LNCaP clone FGC (cell line): Measurements from ENCODE around the gene PODXL2.

Source experiments
- DNase-seq: peaks from one replicate; pipeline ENCODE4 v3.0.0-alpha.2; 2011; ENCODE audit warnings: low read depth
- H3K4me3 ChIP-seq: 2 replicates; pipeline ENCODE4 v1.5.1; 2011; ENCODE audit warnings: mild to moderate bottlenecking, low read depth, low read length, control low read depth
- TF ChIP-seq, protein P1 (sequence below): IDR thresholded peaks from 2 replicates; pipeline ENCODE4 v1.5.1; 2012; ENCODE audit warnings: mild to moderate bottlenecking; ENCODE audit not compliant: control insufficient read depth, insufficient read depth; ENCODE audit errors: extremely low read depth

Gene PODXL2

DNA sequence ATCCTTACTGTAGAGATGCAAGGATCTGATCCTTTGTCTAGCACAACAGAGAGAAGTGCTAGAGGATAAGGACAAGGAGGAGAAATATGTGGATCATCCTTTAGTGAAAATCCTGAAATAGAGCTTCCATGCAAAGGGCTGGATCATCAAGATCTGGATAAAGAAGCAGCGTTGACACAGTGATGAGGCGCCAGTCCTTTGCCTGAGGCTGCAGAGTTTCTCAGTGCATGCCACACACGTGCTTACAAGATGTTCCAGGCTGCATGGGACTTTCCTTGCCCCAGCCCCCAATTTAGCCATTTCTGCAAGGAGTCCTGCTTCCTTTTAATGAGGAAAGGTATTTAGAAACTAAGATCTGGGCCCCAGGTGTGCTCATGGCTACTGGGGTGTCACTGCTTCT is 36.6 kb downstream of the PODXL2 start:
- TF ChIP-seq, protein P1, sequence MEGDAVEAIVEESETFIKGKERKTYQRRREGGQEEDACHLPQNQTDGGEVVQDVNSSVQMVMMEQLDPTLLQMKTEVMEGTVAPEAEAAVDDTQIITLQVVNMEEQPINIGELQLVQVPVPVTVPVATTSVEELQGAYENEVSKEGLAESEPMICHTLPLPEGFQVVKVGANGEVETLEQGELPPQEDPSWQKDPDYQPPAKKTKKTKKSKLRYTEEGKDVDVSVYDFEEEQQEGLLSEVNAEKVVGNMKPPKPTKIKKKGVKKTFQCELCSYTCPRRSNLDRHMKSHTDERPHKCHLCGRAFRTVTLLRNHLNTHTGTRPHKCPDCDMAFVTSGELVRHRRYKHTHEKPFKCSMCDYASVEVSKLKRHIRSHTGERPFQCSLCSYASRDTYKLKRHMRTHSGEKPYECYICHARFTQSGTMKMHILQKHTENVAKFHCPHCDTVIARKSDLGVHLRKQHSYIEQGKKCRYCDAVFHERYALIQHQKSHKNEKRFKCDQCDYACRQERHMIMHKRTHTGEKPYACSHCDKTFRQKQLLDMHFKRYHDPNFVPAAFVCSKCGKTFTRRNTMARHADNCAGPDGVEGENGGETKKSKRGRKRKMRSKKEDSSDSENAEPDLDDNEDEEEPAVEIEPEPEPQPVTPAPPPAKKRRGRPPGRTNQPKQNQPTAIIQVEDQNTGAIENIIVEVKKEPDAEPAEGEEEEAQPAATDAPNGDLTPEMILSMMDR = no peak
- DNase-seq = no peak
- H3K4me3 ChIP-seq = no peak overlapping the region

DNA sequence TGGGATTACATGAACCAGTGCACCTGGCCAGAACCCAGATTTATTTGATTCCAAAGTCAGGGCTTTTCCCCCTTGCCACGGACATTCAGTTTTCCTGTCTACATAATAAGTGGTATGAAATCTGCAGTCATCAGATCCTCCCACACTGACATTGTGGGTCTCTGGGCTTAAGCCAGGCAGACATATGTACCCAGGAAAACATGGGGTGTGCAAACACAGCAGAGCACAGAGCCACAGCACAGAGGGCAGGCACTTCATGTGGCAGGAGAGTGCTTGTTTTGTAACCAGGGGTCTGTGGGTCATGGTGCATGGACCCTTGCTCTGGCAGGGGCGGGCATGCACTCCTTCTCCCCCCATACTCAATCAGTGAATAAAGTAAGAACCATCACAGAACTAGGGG is 37.7 kb downstream of the PODXL2 start:
- TF ChIP-seq, protein P1 = no peak
- H3K4me3 ChIP-seq = no peak overlapping the region
- DNase-seq = no peak

DNA sequence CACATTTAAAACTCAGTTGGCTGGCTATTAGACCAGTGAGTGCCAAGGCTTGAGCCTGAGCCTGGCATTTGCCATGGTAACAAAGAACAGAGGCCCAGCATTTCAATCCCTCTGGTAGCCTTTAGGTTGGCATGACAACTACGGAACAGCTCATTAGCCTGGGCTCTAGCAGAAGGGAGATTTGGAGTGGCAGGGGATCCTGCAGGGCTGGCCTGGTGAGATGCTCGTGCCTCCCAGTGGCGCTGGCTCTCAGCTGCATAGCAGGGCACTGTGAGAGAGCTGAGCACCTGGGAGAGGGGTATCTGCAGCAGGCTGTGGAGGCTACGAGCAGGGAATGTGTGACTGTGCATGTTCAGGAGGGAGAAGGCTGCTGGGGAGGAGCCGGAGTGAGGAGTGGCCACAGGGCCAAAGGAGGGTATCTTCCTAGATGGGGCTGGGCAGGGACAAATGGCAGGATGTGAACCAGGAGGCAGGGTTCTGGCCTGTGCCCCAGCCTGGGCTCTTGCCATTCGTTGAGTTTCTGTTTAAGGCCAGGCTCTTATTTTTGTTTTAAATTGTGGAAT is 38.2 kb downstream of the PODXL2 start:
- H3K4me3 ChIP-seq = no peak overlapping the region
- TF ChIP-seq, protein P1 = no peak
- no peak for DNase-seq

DNA sequence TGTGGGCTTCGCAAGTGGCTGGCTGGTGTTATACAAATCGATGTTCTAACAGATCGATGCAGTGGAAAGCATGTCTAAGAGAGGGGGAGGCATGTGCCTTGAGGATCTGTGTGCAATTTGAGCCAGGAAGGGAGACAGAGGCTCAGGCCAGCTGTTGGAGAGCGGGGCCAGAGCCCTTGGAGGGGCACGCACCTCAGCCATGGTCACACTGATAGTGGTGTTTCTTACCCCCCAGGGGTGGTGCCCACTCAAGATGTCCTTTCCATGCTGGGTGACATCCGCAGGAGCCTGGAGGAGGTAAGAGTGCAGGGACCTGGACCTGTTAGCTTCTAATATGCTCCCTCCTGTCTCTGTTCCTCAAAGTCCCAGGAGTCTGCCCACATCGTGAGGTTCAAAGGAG is 39.9 kb downstream of the PODXL2 start:
- H3K4me3 ChIP-seq = no peak overlapping the region
- no peak for DNase-seq

DNA sequence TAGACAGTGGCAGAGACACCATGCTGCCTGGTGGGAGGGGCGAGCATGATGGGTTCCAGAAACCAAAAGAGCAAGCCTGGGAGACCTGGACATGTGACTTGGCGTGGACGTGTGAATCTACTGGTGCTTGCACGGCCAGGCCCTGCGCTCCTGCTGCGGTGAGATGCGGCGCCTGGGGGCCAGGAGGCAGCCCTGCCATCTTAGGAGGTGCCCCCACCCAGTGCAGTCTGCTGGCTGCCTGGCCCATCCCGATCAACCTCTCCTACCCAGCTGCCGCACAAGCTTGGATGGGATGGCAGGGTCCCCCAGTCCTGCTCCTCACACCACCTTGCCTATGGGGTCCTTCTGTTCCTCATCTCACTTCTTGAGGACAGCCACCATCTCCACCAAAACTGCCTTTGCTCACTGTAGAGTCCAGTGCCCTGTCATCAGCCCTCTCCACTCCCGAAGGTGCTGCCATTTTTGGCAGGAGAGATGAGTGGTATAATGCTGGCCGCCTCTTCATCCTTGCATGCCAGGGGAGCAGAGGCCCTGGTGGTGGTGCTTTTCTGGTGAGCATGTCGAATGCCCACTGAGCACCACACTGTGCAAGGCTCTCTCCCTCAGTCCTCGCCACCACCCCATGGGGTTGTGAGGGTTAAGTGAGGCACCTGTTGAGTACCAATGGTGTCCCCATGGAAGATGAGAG is 40.7 kb downstream of the PODXL2 start:
- H3K4me3 ChIP-seq = no peak overlapping the region
- DNase-seq = no peak
- TF ChIP-seq, protein P1 = no peak

More for the DNA sequence above, 39.9 kb downstream of the PODXL2 start:
- TF ChIP-seq, protein P1 = no peak

DNA sequence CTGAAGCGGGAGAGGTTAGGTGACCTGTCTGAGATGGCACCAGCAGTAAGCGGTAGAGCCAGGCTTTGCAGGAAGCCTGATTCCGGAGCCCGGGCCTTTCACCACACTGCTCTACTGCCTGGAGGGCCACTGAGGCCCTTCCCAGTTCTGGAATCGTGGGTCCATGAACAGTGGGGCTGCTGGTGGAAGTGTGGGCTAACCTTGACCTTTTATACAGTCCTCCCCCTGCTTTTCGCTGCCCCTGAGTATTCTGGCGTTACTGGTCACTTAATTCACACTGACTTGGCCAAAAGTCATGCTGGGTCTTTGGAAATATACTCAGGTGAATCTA is 41.2 kb downstream of the PODXL2 start:
- no peak overlapping the region for H3K4me3 ChIP-seq
- TF ChIP-seq, protein P1 = no peak
- no peak for DNase-seq
